ELR (cell line): ENCODE data around the gene HYLS1.

ENCODE experiments used
- DNase-seq: peaks from one replicate; pipeline ENCODE4 v3.0.0-alpha.2; 2015; ENCODE audit warnings: low read depth

The HYLS1 gene

DNA sequence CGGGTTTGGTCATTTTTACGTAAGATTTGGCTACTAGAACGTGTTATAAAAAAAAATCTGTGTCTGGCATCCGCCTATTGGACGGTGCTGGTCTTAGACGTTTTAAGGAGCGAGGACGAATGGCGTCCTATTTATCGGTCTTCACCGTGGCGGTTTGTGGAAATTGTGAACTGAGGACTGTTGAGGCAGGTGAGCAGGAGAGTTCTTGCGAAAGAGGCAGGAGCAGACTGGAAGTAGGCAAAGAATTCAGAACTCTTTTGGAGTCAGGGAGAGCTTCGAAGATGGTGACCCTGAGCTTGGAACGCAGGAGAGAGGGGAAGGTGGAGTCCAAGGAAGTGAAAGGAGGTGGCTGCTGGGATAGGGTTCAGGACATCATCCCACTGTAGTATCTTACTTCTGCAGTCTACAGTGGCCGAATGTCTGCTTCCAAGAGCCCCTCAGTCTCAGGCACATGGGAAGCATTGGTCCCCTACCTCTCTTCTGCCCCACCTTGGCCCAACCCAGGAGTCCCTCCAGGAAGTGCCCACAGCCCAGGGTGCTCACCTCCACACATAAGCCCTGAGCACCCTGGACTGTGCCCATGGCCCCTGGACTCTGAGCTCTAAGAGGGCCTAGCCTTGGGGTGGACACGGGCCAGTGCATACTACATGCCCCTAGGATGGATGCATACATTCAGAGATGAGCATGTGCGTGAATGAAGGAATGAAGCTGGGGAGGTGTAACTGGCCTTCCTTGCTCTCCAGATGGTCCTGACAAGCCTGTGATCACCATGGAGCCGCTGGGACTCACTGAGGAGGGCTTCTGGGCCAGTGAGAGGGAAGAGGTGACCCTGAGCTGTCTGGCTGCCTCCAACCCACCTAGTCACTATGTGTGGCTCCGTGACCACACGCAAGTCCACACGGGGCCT lies 62.1 kb downstream of the HYLS1 start:
- no peak for DNase-seq

DNA sequence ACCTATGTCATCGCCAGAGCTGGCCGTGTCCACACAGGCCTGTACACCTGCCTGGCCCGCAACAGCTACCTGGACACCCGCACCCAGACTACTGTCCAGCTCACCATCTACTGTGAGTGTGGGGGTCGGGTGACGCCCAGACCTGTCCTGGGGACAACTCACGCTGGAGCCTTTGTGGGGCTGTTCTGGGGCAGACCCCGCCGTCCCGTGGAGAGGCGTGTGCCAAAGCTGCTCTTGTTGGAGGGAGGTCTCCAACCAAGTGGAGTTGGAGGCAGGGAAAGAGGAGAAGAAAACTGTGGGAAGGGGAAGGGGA lies 62.7 kb downstream of the HYLS1 start:
- no peak for DNase-seq
